GM11168 (cell line): ENCODE data around the gene MED4.
"Not testable (repeated sequence)": the region's sequence is repeated elsewhere in the genome, so short reads cannot be mapped to it uniquely, and the experiment has no call there.

ENCODE experiments used
- in situ Hi-C: fragments of 300-500 bp; cut with MboI; formaldehyde crosslinking; loops from one replicate; pipeline ENCODE4 v1.12.0; 2022; ENCODE audit warnings: low sequenced_read_pairs; ENCODE audit not compliant: unreplicated experiment

MED4 gene

GRCh38 chr13:48097793-48098192, 2.9 kb upstream of the MED4 start:
- in situ Hi-C loops, result no loop called here

DNA sequence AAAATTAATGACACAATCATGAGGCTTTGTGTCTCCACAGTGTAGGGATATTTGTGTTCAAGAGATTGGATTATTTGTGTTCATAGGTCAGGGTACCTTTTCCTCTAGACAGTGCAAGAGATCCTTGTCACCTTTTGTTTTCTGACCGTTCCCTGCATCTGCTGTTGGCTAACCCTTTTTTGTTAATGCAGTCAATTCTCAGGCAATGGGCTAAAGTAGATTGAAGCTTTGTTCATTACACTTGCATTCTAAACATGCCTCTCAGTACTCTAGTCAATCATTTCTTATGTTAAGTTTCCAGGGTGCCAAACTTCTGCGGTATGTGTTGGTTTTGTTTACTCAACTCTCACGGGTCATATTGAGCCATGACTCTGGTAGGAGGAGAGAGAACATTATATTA, 1.8 kb upstream of the MED4 start:
- in situ Hi-C loops, result no loop called here

DNA sequence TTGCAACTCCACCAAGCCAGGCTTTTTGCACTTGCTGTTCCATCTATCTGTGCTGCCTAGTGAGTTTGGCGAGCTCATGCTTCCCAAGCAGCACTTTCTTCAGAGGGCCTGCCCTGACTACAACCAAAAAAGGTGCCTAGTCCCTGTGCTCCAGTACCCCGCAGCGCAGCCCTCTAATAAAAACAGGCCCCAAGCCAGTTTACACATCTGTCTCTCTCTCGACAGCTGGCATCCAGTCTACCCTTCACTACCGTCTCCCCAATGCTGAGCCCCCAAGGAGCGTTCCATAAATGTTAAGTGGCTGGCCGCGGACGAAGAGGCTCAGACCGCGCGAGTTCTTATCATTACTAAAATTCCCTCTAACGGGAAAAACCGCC, 512 bp downstream of the MED4 start:
- in situ Hi-C loops, result no loop called here

GRCh38 chr13:48093588-48093987, 1.3 kb downstream of the MED4 start:
- in situ Hi-C loops, result no loop called here

DNA sequence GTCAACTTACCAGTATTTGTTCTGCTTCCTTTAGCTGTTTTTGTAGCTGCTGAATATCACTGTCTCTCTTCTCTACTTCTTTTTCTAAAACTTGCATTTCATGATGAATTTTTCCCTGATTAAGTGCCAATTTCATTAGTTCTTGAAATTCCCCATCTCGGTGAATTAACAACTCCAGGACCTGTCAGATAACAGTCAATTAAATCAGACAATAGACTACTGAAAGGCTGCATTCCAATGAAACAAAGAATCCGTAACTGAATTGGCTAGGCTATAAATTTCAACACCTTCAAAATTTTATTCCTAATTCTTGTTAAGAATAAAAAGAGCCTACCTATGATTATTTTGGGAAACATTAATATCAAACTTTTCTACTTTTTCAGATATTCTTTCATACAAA, 8.6 kb downstream of the MED4 start:
- in situ Hi-C loops, result no loop called here

GRCh38 chr13:48081739-48082138, 13.2 kb downstream of the MED4 start:
- in situ Hi-C loops, result no loop called here

- in situ Hi-C loops, result no loop called here
Observed at GRCh38 chr13:48078251-48078656, 16.6 kb downstream of the MED4 start.

DNA sequence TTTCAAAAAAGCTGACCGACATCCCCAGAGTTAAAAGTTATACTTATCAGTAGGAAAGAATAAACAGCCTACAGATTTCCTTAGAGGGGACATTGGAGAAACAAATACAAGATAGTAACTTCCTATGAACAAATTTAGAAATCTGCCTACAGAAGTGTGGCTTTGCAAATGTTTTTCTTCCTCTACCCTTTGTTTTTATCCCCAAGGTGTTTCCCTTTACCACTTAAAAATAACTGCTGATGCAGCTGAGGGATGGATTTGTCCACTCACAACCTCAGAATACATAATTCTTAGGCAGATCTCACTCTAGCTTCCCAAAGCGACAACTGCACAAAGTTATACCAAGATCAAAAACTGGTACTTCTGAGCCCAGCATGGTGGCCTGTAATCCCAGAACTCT, 20.9 kb downstream of the MED4 start:
- in situ Hi-C loops, result no loop called here

- in situ Hi-C loops, result no loop called here
Observed at GRCh38 chr13:48072787-48073186, 22.1 kb downstream of the MED4 start.

DNA sequence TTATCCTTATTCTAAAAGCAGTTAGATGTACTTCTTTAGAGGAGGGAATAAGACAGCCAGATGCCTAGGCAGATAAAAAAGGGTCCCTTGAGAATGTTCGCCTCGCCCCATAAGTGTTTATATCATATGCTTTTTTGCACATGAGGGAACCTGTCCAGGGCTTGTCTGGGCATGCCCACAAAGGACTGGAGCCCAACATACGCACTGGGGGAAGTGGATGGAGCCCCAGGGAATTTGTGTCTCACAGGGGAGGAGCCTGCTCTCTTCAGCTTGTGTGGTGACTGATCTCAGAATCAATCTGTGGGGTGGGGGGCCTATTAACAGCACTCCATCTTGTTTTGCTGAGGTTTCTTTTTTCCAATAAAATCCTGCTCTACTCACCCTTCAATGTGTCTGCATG, 22.6 kb downstream of the MED4 start:
- in situ Hi-C loops, result no loop called here

DNA sequence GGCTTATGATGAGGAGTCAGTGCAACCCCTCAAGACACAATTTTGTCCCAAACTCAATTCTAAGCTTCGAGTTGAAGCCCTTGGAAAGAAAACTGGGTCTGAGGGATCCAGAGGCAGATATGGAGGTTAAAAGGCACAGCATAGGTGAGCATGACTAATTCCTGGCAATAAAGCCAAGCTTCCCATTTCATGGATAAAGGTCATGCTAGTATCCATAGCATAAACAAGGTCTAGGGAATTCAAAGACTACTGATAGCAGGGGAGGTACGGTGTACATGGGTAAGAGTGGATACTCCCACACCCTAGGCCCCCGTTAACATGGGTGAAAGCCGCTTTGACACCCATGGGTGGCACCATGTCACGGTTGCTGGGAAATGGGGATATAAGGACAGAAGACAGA, 24.0 kb downstream of the MED4 start:
- in situ Hi-C loops, result no loop called here

DNA sequence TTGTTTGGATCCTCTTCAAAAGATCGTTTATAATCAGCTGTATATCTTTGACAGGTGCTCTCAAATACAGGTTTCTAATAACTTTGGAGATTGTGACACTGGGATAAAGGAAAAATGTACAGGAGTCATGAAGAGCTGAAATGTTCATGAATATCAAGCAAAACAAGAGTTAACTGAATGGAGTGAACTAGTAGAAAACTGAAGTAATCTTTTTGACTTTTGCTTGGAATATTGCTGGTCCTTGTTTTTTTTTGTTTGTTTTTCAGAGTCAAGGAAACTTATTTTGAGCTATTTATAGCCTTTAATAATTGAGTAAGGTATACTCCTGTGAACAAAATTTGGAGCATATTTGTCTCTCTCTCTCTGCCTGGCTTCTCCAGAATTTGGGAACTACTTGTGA, 25.3 kb downstream of the MED4 start:
- in situ Hi-C loops, result no loop called here

- in situ Hi-C loops, result no loop called here
Observed at GRCh38 chr13:48068952-48069351, 26.0 kb downstream of the MED4 start.

- in situ Hi-C loops, result no loop called here
Observed at GRCh38 chr13:48068036-48068435, 26.9 kb downstream of the MED4 start.

DNA sequence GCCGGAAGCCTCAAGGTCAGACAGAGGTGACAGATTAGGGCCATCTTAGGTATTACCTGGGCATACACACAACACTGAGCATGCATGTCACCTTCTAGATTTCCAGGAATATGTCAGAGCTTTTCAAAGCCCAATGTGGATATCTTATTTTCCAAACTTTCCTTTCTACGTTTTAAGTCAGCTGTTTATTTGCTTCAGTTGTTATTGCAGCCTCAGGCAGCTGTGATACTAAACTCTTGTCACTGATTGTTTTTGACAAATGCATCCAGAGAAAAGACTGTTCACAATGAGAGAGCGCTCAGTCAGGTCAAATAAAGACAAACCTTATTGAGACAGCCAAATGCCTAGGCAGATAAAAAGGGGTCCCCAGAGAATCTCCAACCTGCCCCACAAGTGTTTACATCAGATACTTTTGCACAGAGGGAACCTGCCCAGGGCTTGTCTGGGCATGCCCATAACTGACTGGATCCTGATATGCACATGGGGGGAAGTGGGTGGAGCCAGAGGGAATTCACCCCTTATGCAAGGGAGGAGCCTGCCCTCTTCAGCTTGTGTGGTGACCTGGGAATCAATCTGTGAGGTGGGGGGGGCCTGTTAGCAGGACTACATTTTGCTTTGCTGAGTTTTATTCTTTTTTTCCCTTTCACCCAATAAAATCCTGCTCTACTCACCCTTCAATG, 28.5 kb downstream of the MED4 start:
- in situ Hi-C loops, result no loop called here

GRCh38 chr13:48059951-48060350, 35.0 kb downstream of the MED4 start:
- in situ Hi-C loops, result not testable (repeated sequence)

DNA sequence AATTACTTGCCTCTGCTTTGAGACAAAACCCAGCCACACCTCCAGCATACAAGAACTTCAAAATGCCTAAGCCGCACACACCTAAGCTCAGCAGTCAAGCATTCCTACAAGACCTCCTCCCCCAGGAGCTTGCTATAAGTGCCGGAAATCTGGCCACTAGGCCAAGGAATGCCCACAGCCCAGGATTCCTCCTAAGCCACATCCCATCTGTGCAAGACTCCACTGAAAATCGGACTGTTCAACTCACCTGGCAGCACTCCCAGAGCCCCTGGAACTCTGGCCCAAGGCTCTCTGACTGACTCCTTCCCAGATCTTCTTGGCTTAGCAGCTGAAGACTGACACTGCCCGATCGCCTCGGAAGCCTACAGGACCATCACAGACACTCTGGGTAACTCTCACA, 36.4 kb downstream of the MED4 start:
- in situ Hi-C loops, result not testable (repeated sequence)

DNA sequence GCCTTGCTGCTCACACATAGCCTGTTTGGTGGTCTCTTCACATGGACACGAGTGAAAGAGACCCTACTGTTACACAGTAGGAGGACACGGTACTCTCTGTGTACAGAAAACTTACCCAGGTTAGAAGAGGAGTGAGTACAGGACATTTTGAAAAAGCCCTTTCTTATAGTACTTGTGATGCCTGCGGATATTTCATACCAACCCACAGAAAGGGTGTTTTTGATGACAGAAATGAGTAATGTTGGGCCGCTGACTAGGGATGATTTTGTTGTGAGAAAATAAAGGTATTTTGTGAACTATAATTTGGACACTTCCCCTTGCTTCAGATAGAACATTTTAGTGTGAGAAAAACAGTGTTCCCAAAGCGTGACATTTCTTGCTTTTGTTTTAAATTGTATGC, 39.2 kb downstream of the MED4 start:
- in situ Hi-C loops, result no loop called here

- in situ Hi-C loops, result no loop called here
Observed at GRCh38 chr13:48054601-48055000, 40.3 kb downstream of the MED4 start.

DNA sequence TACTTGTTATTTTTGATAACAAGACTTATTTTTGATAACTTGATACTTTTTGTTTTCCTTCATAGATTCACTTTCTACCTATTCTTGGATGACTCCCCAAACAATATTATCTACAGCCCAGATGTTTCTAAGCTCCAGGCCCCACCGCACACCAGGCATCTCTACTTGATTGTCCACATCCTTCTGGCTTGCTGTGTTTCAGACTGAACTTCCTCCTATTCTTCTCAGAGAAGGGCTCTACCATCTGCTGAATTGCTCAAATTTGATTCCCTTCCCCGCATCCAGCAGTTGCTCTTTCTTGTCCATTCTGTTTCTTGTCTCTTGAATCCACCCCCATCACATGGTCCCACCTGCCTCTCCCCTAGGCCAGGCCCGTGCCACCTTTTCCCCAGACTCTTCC, 44.4 kb downstream of the MED4 start:
- in situ Hi-C loops, result no loop called here

DNA sequence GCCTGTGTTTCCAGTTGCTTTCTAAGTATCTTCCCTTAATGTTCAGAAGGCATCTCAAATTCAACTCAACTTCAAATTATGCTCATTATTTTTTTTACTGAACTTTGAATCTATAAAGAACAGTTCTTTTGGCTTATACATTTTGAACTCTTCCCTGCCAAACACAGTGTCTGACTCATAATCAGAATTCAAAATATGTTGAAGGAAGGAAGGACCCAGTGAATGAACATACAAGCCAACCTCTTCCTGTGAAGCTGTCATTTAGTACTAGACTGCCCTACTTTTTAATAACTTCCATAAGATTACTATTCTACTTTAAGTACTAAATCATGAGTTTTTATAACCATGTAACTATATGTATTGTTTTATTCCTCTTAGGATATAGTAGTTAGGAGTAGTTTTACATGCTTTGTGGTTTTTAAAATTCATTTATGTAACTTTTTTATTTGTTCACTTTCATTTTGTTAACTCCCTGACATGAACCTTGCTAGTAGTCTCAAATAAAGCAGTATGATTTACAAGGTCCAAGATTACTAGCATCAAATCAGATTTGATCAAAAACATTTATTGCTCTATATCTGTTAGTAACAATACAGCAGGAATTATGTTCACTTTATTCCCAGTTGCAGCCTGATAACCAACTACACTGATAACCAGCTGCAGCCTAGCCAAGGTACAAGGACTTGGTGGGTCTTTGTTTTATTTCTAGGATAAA, 51.0 kb downstream of the MED4 start:
- in situ Hi-C loops, result no loop called here

DNA sequence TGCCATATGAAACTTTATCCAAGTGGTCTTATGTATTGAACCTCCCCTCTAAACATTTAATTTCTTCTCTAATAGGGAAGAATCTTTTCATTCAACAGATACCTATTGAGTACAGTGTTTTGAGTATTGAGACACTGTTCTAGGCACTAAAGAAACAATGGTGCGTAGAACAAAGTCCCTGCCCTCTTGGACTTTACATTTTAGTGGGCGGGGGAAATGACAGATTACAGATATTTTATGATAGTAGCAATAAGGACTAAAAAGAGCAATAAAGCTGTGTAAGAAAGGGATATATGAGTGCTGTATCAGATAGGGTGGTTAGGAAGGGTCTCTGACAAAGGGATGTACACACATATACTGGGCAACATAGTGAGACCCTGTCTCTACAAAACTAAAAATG, 52.0 kb downstream of the MED4 start:
- in situ Hi-C loops, result no loop called here
